SK-N-SH (cell line): ENCODE results near the gene AGAP1. TPM values are rescaled to one million over a fixed set of nuclear protein-coding genes. Genes with fewer than 3 reads are reported as not detected.

Source experiments
- CTCF ChIA-PET: fragments of 300-600, 350-600 bp; formaldehyde crosslinking; extraction: SDS; loops from one replicate; lab custom pipeline; 2021; lab: Yijun Ruan, JAX
- POLR2A ChIA-PET: fragments of 350-600 bp; sonication (Branson Sonifier 250); formaldehyde crosslinking; extraction: SDS; loops from one replicate; lab custom pipeline; 2020; ENCODE audit warnings: antibody characterized with exemption, inconsistent platforms; lab: Yijun Ruan, JAX
- DNase-seq: peaks from one replicate; pipeline ENCODE4 v3.0.0; 2012
- H2AFZ ChIP-seq: fragments of 200-600 bp; sonication (generic); 2 replicates; pipeline ENCODE4 v1.8.1; 2016; ENCODE audit warnings: antibody characterized with exemption, mild to moderate bottlenecking, low read depth
- H3F3A ChIP-seq: fragments of 200-600 bp; sonication (generic); replicated peaks from 2 replicates; pipeline ENCODE3; 2016; ENCODE audit warnings: antibody characterized with exemption, mild to moderate bottlenecking; ENCODE audit not compliant: insufficient read depth
- H3K27ac ChIP-seq, 2 experiments: fragments of 200-500 bp in 1 of 2; fragments of 200-600 bp in 1 of 2; sonication (Bioruptor generic) in 1 of 2; sonication (generic), shearing (Covaris generic) in 1 of 2; 2 replicates each; pipeline versions ENCODE4 v1.5.1 to v1.6.1; 2014 to 2016; ENCODE audit warnings: low read depth in 2 of 2, inconsistent platforms in 1 of 2, low read length in 1 of 2, mild to moderate bottlenecking in 1 of 2, mixed read lengths in 1 of 2
- H3K27me3 ChIP-seq: fragments of 200-600 bp; sonication (generic), shearing (Covaris generic); 2 replicates; pipeline ENCODE4 v1.6.1; 2016; ENCODE audit warnings: mixed run types; ENCODE audit not compliant: insufficient read depth
- H3K36me3 ChIP-seq, 2 experiments: fragments of 200-500 bp in 1 of 2; fragments of 200-600 bp in 1 of 2; sonication (Bioruptor generic) in 1 of 2; sonication (generic) in 1 of 2; replicated peaks in 1 of 2; 2 replicates each; pipeline versions ENCODE3 to v1.5.1; 2014 to 2016; ENCODE audit warnings: low read length in 1 of 2, mild to moderate bottlenecking in 1 of 2; ENCODE audit not compliant: insufficient read depth in 2 of 2, control insufficient read depth in 1 of 2
- H3K4me1 ChIP-seq, 2 experiments: fragments of 200-500 bp in 1 of 2; fragments of 200-600 bp in 1 of 2; sonication (Bioruptor generic) in 1 of 2; sonication (generic), shearing (Covaris generic) in 1 of 2; 2 replicates each; pipeline versions ENCODE4 v1.5.1 to v1.6.1; 2014 to 2016; ENCODE audit warnings: low read depth in 1 of 2, low read length in 1 of 2, mixed run types in 1 of 2; ENCODE audit not compliant: insufficient read depth in 2 of 2, control insufficient read depth in 1 of 2
- H3K4me2 ChIP-seq: fragments of 200-600 bp; sonication (generic), shearing (Covaris generic); 2 replicates; pipeline ENCODE4 v1.6.1; 2017; ENCODE audit warnings: mixed run types
- H3K4me3 ChIP-seq, 2 experiments: fragments of 200-500 bp in 1 of 2; fragments of 200-600 bp in 1 of 2; sonication (Bioruptor generic) in 1 of 2; sonication (generic), shearing (Covaris generic) in 1 of 2; 2 replicates each; pipeline versions ENCODE4 v1.5.1 to v1.8.1; 2014 to 2016; ENCODE audit warnings: low read depth in 2 of 2, inconsistent platforms in 1 of 2, low read length in 1 of 2, mild to moderate bottlenecking in 1 of 2, mixed read lengths in 1 of 2, moderate library complexity in 1 of 2
- H3K79me2 ChIP-seq: fragments of 200-600 bp; sonication (generic); 2 replicates; pipeline ENCODE4 v1.8.1; 2017; ENCODE audit warnings: mild to moderate bottlenecking; ENCODE audit not compliant: insufficient read depth
- H3K9ac ChIP-seq: fragments of 200-600 bp; sonication (generic); 2 replicates; pipeline ENCODE4 v1.6.1; 2017; ENCODE audit warnings: mixed run types
- H3K9me2 ChIP-seq: fragments of 200-600 bp; sonication (generic); 2 replicates; pipeline ENCODE4 v1.6.1; 2017; ENCODE audit warnings: mixed run types
- H3K9me3 ChIP-seq: fragments of 200-600 bp; sonication (generic); 2 replicates; pipeline ENCODE4 v1.6.1; 2017; ENCODE audit warnings: mixed run types, mild to moderate bottlenecking, moderate library complexity
- H4K20me1 ChIP-seq: fragments of 200-600 bp; sonication (generic); 2 replicates; pipeline ENCODE4 v1.6.1; 2017; ENCODE audit warnings: mild to moderate bottlenecking, mixed run types; ENCODE audit not compliant: insufficient read depth
- CTCF ChIP-seq: fragments of 200-600 bp; sonication (generic); IDR thresholded peaks from 2 replicates; pipeline ENCODE4 v1.6.1; 2017; ENCODE audit warnings: antibody characterized with exemption, mild to moderate bottlenecking, moderate library complexity
- ELF1 ChIP-seq: IDR thresholded peaks from 2 replicates; pipeline ENCODE4 v1.4.0; 2012
- FOXM1 ChIP-seq: IDR thresholded peaks from 2 replicates; pipeline ENCODE4 v1.4.0; 2012; ENCODE audit warnings: low read depth, mild to moderate bottlenecking
- GATA2 ChIP-seq: sonication (generic); formaldehyde crosslinking; IDR thresholded peaks from 2 replicates; pipeline ENCODE4 v1.5.0; 2020; ENCODE audit warnings: mild to moderate bottlenecking, missing genetic modification reagents
- IRF3 ChIP-seq: fragments of 150-350 bp; IDR thresholded peaks from 2 replicates; pipeline ENCODE4 v1.6.1; 2016; ENCODE audit warnings: mild to moderate bottlenecking, low read depth, low read length
- NFIC ChIP-seq: IDR thresholded peaks from 2 replicates; pipeline ENCODE4 v1.4.0; 2012; ENCODE audit warnings: borderline replicate concordance
- NRF1 ChIP-seq: IDR thresholded peaks from 2 replicates; pipeline ENCODE4 v1.6.1; 2012; ENCODE audit warnings: low read depth, mild to moderate bottlenecking, low read length
- PBX3 ChIP-seq: IDR thresholded peaks from 2 replicates; pipeline ENCODE4; 2012
- RAD21 ChIP-seq: IDR thresholded peaks from 2 replicates; pipeline ENCODE4 v1.6.1; 2012; ENCODE audit warnings: mild to moderate bottlenecking, low read length
- RCOR1 ChIP-seq: fragments of 150-350 bp; IDR thresholded peaks from 2 replicates; pipeline ENCODE4 v1.6.1; 2017; ENCODE audit warnings: antibody characterized with exemption, low read length
- REST ChIP-seq: IDR thresholded peaks from 2 replicates; pipeline ENCODE4 v1.6.1; 2012; ENCODE audit warnings: mild to moderate bottlenecking, low read depth, low read length, moderate library complexity
- RXRA ChIP-seq: IDR thresholded peaks from 2 replicates; pipeline ENCODE4 v1.4.0; 2012; ENCODE audit warnings: low read depth, mild to moderate bottlenecking, borderline replicate concordance
- SIN3A ChIP-seq: IDR thresholded peaks from 2 replicates; pipeline ENCODE4 v1.6.1; 2012; ENCODE audit warnings: low read depth, mild to moderate bottlenecking, low read length, moderate library complexity, borderline replicate concordance
- SMC3 ChIP-seq: IDR thresholded peaks from 2 replicates; pipeline ENCODE4 v1.6.1; 2012; ENCODE audit warnings: low read depth, low read length, improper control_type of control experiment
- YY1 ChIP-seq: IDR thresholded peaks from 2 replicates; pipeline ENCODE4 v1.4.0; 2012; ENCODE audit warnings: low read depth, mild to moderate bottlenecking
- ZBTB33 ChIP-seq: IDR thresholded peaks from 2 replicates; pipeline ENCODE4 v1.4.0; 2012; ENCODE audit warnings: low read depth, borderline replicate concordance
- WGBS: methylation state at CpG from one replicate; pipeline ENCODE4 v1.1.6; 2017; ENCODE audit warnings: low lambda C conversion rate; 5-methylcytosine and 5-hydroxymethylcytosine counted together
- polyA plus RNA-seq, 3 experiments: library from polyadenylated mRNA; depleted of rRNA; stranded (reverse); fragments of >200 nt; gene quantifications; 2 replicates each; pipeline ENCODE4 v1.2.3, GENCODE V29; 2012

Gene AGAP1
- polyA plus RNA-seq, 1 of the 3 experiments (the other 2 are of a cell fraction), result 8.8 TPM

- no peak for DNase-seq
- no peaks in the 10 kb centered on the region for H3K9me3 ChIP-seq
- H3K27ac ChIP-seq, result no peak overlapping the region
- H4K20me1 ChIP-seq, result no peaks in the 10 kb centered on the region
- no peak overlapping the region for H3K4me2 ChIP-seq
- H3F3A ChIP-seq, result no peaks in the 10 kb centered on the region
- no peak overlapping the region for H3K4me3 ChIP-seq
- H3K9me2 ChIP-seq, result no peaks in the 10 kb centered on the region
- CTCF ChIA-PET, result no interaction called here
- TF ChIP-seq FOXM1, result no peak
- no peak for TF ChIP-seq SMC3
- TF ChIP-seq REST, result no peak
- no peak for TF ChIP-seq SIN3A
- no peak for TF ChIP-seq IRF3
- TF ChIP-seq GATA2 (CRISPR knock-in tag), result no peak
- H3K9ac ChIP-seq, result no peak overlapping the region
- H3K36me3 ChIP-seq, result no peaks in the 10 kb centered on the region
- H3K27me3 ChIP-seq, result no peaks in the 10 kb centered on the region
- no peaks in the 10 kb centered on the region for H3K79me2 ChIP-seq
- POLR2A ChIA-PET, result no interaction called here
- WGBS, result 91% methylated on average over 4 of the region's 4 CpGs
- H2AFZ ChIP-seq, result no peak overlapping the region
- peaks cover 2 to 13% of the 10 kb centered on the region in 2 experiments; a peak in 2 of 4 replicates for H3K4me1 ChIP-seq
Observed at GRCh38 chr2:235857598-235857997, 363.8 kb downstream of the AGAP1 start.

- TF ChIP-seq ZBTB33, result no peak
- TF ChIP-seq SMC3, result no peak
- TF ChIP-seq RXRA, result no peak
- TF ChIP-seq ELF1, result no peak
- no peak for TF ChIP-seq NFIC
- TF ChIP-seq YY1, result no peak
- TF ChIP-seq NRF1, result no peak
- no peak for TF ChIP-seq RCOR1
- TF ChIP-seq PBX3, result no peak
- no peak for TF ChIP-seq RAD21
- no peak for TF ChIP-seq IRF3
- TF ChIP-seq CTCF, result no peak
- DNase-seq, result no peak
- Histone ChIP-seq H3K4me3 (no peak overlapping the region), H3K4me1 (peaks cover 0 to 13% of the 10 kb centered on the region in 2 experiments; a peak in 2 of 4 replicates), H3K4me2 (no peak overlapping the region), H3K9me3 (no peaks in the 10 kb centered on the region), H3F3A (no peaks in the 10 kb centered on the region), H3K9me2 (no peaks in the 10 kb centered on the region), H4K20me1 (no peaks in the 10 kb centered on the region), H2AFZ (no peak overlapping the region), H3K79me2 (no peaks in the 10 kb centered on the region), H3K9ac (no peak overlapping the region), H3K27me3 (no peaks in the 10 kb centered on the region), H3K36me3 (no peaks in the 10 kb centered on the region), H3K27ac (no peak overlapping the region)
- CTCF ChIA-PET, result no interaction called here
- 95% methylated on average over 5 of the region's 5 CpGs for WGBS
- POLR2A ChIA-PET, result no interaction called here
Observed at GRCh38 chr2:235858881-235859280, 365.0 kb downstream of the AGAP1 start.
